ENCODE results near the gene PPIL1.

PPIL1 gene

DNA sequence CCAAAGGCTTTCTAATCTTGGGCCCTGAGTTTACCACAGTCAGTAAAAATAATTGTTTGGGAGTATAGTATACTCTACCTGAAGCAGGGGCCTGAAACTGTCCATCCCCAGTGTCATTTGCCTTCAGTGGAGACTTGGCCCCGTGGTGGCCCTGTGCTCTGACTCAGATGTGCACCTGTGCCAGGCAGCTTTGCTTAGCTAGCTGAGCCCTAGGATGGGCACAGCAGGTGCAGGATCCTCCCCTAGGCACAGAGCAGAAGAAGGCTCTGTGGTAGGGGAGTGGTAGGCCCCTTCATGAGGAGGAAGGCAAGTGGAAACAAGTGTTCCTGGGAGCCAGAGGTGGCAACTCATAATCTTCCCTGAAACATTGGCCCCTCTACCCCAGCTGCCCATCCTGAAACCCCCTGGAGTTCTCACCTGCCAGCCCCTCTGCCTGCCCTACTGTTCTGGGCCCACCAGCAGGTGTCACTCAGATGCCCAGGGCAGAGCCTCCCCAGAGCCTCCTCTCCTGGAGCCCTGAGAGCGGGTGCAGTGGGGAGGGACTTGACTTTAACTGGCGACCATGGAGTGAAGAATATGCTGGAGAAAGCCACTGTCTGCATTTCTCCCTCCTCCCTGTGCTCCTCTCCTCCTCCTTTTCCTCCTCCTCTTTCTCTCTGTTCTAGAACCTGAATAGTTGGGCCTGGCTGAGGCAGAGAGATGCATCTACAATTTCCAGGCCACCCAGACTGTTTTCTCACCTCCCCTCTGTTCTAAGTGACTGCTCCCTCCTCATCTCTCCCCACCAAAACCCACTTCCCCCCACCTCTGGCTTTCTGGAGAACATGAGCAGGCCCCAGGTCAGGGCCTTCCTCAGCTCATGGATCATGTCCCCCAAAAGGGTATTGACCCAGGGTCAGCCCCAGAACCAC lies 38.2 kb downstream of the PPIL1 start:
- Histone ChIP-seq H3K9ac (no peak overlapping the region), H3K4me1 (ENCODE audit: low read depth, poor library complexity, severe bottlenecking) (no peaks in the 10 kb centered on the region), H2AFZ (ENCODE audit: low read depth) (no peak overlapping the region), H3K4me2 (no peak overlapping the region), H3K27ac (no peak overlapping the region), H3K79me2 (ENCODE audit: insufficient read depth, low read depth) (no peaks in the 10 kb centered on the region), H3K36me3 (ENCODE audit: insufficient read depth) (no peaks in the 10 kb centered on the region), H3K27me3 (ENCODE audit: insufficient read depth, low read depth) (no peaks in the 10 kb centered on the region), H4K20me1 (ENCODE audit: insufficient read depth) (no peaks in the 10 kb centered on the region), H3K4me3 (IDR thresholded peaks at IDR 0.05; ENCODE audit: insufficient read depth, low read depth, low read length) (no peak overlapping the region)
- TF ChIP-seq, protein P1, sequence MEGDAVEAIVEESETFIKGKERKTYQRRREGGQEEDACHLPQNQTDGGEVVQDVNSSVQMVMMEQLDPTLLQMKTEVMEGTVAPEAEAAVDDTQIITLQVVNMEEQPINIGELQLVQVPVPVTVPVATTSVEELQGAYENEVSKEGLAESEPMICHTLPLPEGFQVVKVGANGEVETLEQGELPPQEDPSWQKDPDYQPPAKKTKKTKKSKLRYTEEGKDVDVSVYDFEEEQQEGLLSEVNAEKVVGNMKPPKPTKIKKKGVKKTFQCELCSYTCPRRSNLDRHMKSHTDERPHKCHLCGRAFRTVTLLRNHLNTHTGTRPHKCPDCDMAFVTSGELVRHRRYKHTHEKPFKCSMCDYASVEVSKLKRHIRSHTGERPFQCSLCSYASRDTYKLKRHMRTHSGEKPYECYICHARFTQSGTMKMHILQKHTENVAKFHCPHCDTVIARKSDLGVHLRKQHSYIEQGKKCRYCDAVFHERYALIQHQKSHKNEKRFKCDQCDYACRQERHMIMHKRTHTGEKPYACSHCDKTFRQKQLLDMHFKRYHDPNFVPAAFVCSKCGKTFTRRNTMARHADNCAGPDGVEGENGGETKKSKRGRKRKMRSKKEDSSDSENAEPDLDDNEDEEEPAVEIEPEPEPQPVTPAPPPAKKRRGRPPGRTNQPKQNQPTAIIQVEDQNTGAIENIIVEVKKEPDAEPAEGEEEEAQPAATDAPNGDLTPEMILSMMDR (conservative IDR thresholded peaks at IDR 0.05; ENCODE audit: low read depth, low read length) = no peak

GRCh38 chr6:36834576-36835341 lies 39.8 kb downstream of the PPIL1 start:
- H3K4me1 ChIP-seq (ENCODE audit: low read depth, poor library complexity, severe bottlenecking) = no peaks in the 10 kb centered on the region
- no peaks in the 10 kb centered on the region for H3K27me3 ChIP-seq (ENCODE audit: insufficient read depth, low read depth)
- H4K20me1 ChIP-seq (ENCODE audit: insufficient read depth) = no peaks in the 10 kb centered on the region
- no peak overlapping the region for H3K4me3 ChIP-seq (IDR thresholded peaks at IDR 0.05; ENCODE audit: insufficient read depth, low read depth, low read length)
- H3K4me2 ChIP-seq = no peak overlapping the region
- no peaks in the 10 kb centered on the region for H3K36me3 ChIP-seq (ENCODE audit: insufficient read depth)
- H3K79me2 ChIP-seq (ENCODE audit: insufficient read depth, low read depth) = no peaks in the 10 kb centered on the region
- no peak overlapping the region for H2AFZ ChIP-seq (ENCODE audit: low read depth)
- TF ChIP-seq, protein P1 (conservative IDR thresholded peaks at IDR 0.05; ENCODE audit: low read depth, low read length) = no peak
- no peak overlapping the region for H3K27ac ChIP-seq
- no peak overlapping the region for H3K9ac ChIP-seq

- no peak overlapping the region for H3K9ac ChIP-seq
- H2AFZ ChIP-seq (ENCODE audit: low read depth) = no peak overlapping the region
- H3K36me3 ChIP-seq (ENCODE audit: insufficient read depth) = no peaks in the 10 kb centered on the region
- no peaks in the 10 kb centered on the region for H3K4me1 ChIP-seq (ENCODE audit: low read depth, poor library complexity, severe bottlenecking)
- no peaks in the 10 kb centered on the region for H4K20me1 ChIP-seq (ENCODE audit: insufficient read depth)
- H3K27me3 ChIP-seq (ENCODE audit: insufficient read depth, low read depth) = no peaks in the 10 kb centered on the region
- H3K4me3 ChIP-seq (IDR thresholded peaks at IDR 0.05; ENCODE audit: insufficient read depth, low read depth, low read length) = no peak overlapping the region
- H3K79me2 ChIP-seq (ENCODE audit: insufficient read depth, low read depth) = no peaks in the 10 kb centered on the region
- TF ChIP-seq, protein P1 (conservative IDR thresholded peaks at IDR 0.05; ENCODE audit: low read depth, low read length) = no peak
- no peak overlapping the region for H3K27ac ChIP-seq
- H3K4me2 ChIP-seq = no peak overlapping the region
Observed at GRCh38 chr6:36833182-36833789, 41.3 kb downstream of the PPIL1 start.

- H3K36me3 ChIP-seq (ENCODE audit: insufficient read depth) = no peaks in the 10 kb centered on the region
- H3K4me3 ChIP-seq (IDR thresholded peaks at IDR 0.05; ENCODE audit: insufficient read depth, low read depth, low read length) = no peak overlapping the region
- no peaks in the 10 kb centered on the region for H4K20me1 ChIP-seq (ENCODE audit: insufficient read depth)
- H3K27ac ChIP-seq = no peak overlapping the region
- H3K4me1 ChIP-seq (ENCODE audit: low read depth, poor library complexity, severe bottlenecking) = no peaks in the 10 kb centered on the region
- TF ChIP-seq, protein P1 (conservative IDR thresholded peaks at IDR 0.05; ENCODE audit: low read depth, low read length) = no peak
- no peaks in the 10 kb centered on the region for H3K27me3 ChIP-seq (ENCODE audit: insufficient read depth, low read depth)
- no peak overlapping the region for H2AFZ ChIP-seq (ENCODE audit: low read depth)
- no peaks in the 10 kb centered on the region for H3K79me2 ChIP-seq (ENCODE audit: insufficient read depth, low read depth)
- H3K9ac ChIP-seq = no peak overlapping the region
- no peak overlapping the region for H3K4me2 ChIP-seq
Observed at GRCh38 chr6:36832313-36832712, 42.3 kb downstream of the PPIL1 start.
